Lower leg skin (tissue), 4 donors: ENCODE results near the gene MCRIP1. TPM values are rescaled to one million over a fixed set of nuclear protein-coding genes. Genes with fewer than 3 reads are reported as not detected.

Experiments
- DNase-seq, 2 donors: peaks; one replicate each; pipeline ENCODE4 v3.0.0-alpha.2; 2019; ENCODE audit warnings: low spot score in 2 of 2
- H3K4me3 ChIP-seq: fragments of 200-600 bp; sonication (generic); 2 replicates; pipeline ENCODE4 v1.5.1; 2017; ENCODE audit warnings: mild to moderate bottlenecking, low read depth; ENCODE audit not compliant: poor library complexity, severe bottlenecking
- CTCF ChIP-seq, 3 donors: fragments of 450-650 bp; IDR thresholded peaks; one replicate each; pipeline ENCODE4 v1.5.1; 2016; ENCODE audit warnings: antibody characterized with exemption in 3 of 3, mild to moderate bottlenecking in 3 of 3, moderate library complexity in 2 of 3
- POLR2A ChIP-seq, 2 donors: fragments of 450-650 bp; IDR thresholded peaks; one replicate each; pipeline ENCODE4 v1.6.1; 2016 to 2017; ENCODE audit warnings: antibody characterized with exemption in 2 of 2, mild to moderate bottlenecking in 1 of 2, moderate library complexity in 1 of 2
- WGBS, 2 donors: methylation state at CpG; one replicate each; pipeline ENCODE4 v1.1.5; 2018; 5-methylcytosine and 5-hydroxymethylcytosine counted together
- intact Hi-C: fragments of 100-400 bp; cut with DNase I; formaldehyde crosslinking; loops from one replicate; pipeline ENCODE4 v1.15.0; 2023; ENCODE audit warnings: low total_unique reads
- total RNA-seq, 4 donors: library from RNA; depleted of rRNA; stranded (reverse); fragments of >200 nt; gene quantifications; one replicate each; pipeline ENCODE4 v1.1.0, GENCODE V29; 2016

MCRIP1 gene
- total RNA-seq, 4 donors from 2014 or later, result 21.6 to 41.0 (median 28.8) TPM

DNA sequence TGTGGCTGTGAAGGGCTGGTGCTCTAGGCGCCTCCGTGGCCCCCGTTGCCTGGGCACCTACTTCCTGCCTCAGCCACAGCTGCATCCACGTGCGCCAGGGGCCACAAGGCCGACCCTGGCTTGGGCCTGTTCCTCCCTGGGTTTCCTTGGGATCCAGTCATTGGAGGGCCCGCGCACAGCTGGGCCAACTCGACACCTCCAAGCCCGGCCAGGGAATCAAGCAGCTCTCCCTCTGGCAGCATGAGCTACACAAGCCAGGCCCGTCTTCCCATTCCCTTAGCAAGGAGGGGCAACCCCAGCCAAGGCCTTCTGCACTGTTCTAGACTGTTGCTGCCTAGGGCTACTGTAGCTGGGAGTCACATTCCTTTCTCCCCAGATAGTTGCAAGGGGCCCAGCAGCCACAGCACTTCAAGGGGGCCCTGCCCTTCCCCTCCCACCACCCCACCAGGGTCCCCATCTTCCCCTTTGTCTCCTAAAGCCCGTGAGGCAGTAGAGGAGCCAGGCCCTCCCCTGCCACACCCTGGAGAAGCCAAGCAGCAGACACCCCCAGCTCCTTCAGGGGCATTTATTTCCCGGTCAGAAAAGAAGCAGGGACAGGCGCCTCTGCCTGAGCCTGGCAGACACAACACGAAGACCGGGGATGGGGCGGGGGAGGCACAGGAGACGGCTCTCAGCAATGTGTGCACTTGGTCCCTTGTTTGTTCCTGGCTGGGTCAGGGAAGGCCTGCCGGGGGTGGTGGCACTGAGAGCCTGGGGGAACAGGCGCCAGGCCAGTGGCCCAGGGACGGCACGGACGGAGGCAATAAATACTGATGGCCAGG is 34.3 kb upstream of the MCRIP1 start:
- no peak for DNase-seq
- TF ChIP-seq CTCF (IDR thresholded peaks at IDR 0.05) (no peak), POLR2A (IDR thresholded peaks at IDR 0.05) (no peak)
- 38 to 44% methylated on average over 17 to 18 of the region's 23 CpGs for WGBS, 2 donors
- intact Hi-C loops, result no loop called here
- no peak overlapping the region for H3K4me3 ChIP-seq

DNA sequence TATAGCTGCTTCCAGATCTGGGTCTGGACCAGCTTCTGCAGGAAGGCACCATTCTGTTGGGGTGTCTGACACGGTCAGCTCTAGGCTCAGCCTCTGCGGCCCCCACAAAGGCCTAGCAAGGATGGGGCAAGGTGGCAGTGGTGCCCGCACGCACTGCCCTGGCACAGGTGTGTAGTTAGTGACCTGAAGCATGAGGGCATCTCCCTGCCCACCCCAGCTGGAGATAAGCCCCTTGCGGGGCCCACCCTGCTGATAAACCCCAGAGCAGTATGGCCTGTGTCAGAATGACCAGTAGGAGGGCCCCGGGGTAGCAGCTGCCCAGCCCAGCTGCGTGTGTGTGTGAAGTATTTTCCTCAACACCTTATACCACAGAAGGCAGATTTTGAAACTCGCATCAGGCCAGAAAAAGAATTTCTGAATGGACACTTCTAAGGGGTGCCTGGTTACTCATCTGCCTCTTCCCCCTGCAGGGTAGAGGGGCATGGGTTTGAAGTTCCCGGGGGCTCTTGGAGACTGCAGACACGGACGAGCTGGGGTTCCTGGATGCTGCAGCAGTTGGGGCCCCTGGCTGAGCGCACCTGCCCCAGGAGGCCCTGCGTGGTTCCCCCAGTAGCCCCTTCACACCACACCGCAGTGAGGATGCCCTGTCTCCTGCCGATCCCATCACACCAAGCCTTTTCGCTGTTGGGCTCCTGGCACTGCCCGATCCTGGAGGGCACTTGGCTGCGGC is 33.5 kb upstream of the MCRIP1 start:
- 68 to 77% methylated on average over 9 to 18 of the region's 18 CpGs for WGBS, 2 donors

DNA sequence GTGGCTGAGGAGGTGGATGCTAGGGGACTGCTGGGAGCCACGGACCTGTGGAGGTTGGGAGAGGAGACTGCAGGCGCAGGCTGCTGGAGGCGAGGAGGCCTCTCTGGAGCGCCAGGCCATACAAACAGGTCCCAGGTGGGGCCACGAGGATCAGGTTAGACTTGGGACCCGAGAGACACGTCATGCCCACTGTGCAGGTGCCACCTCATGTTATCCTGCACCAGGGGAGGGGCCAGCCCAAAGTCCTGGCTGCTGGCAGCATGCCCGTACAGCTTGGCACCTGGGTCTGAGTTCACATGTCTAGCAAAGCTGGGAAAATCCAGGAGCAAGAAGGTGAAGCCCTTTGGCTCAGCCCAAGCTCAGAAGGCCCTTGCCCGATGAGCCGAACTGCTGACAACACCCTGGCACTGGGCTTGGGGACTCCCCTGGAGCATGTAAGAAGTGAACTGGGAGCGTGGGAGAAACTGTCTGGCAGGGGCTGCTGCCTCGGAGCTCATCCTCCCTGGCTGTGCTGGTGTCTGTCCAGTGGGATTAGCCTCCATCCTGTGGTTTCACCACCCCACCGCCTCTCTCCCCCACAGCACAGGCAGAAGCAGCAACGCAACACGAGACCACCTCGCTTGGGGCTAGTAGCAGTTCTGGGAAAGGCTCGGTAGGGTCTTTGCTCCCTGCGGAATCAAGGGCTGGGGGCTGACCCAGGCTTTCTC is 32.8 kb upstream of the MCRIP1 start:
- 67 to 70% methylated on average over 18 of the region's 18 CpGs for WGBS, 2 donors
- TF ChIP-seq CTCF (IDR thresholded peaks at IDR 0.05), result no peak
- TF ChIP-seq POLR2A (IDR thresholded peaks at IDR 0.05), result no peak
- no peak overlapping the region for H3K4me3 ChIP-seq
- intact Hi-C loops, result no loop called here
- peak in 1 of 2 donors; percentile 87 for DNase-seq

More for the DNA sequence above, 33.5 kb upstream of the MCRIP1 start:
- H3K4me3 ChIP-seq, result no peak overlapping the region
- intact Hi-C loops, result no loop called here
- no peak for DNase-seq
- TF ChIP-seq CTCF (IDR thresholded peaks at IDR 0.05) (no peak), POLR2A (IDR thresholded peaks at IDR 0.05) (no peak)

- H3K4me3 ChIP-seq, result no peak overlapping the region
- intact Hi-C loops, result no loop called here
- DNase-seq, result no peak
- WGBS, 2 donors, result 93 to 95% methylated on average over 8 of the region's 8 CpGs
- TF ChIP-seq CTCF (IDR thresholded peaks at IDR 0.05) (no peak), POLR2A (IDR thresholded peaks at IDR 0.05) (no peak)
Measured at GRCh38 chr17:81865358-81865732, 32.3 kb upstream of the MCRIP1 start.

- 72 to 86% methylated on average over 9 of the region's 9 CpGs for WGBS, 2 donors
- intact Hi-C loops, result no loop called here
Measured at GRCh38 chr17:81863833-81864768, 31.0 kb upstream of the MCRIP1 start.

More at GRCh38 chr17:81863833-81864768, 31.0 kb upstream of the MCRIP1 start:
- TF ChIP-seq POLR2A (IDR thresholded peaks at IDR 0.05), result no peak
- TF ChIP-seq CTCF (IDR thresholded peaks at IDR 0.05), result no peak
- no peak overlapping the region for H3K4me3 ChIP-seq
- no peak for DNase-seq
